Measurements from ENCODE around the gene MCM3AP.

DNA sequence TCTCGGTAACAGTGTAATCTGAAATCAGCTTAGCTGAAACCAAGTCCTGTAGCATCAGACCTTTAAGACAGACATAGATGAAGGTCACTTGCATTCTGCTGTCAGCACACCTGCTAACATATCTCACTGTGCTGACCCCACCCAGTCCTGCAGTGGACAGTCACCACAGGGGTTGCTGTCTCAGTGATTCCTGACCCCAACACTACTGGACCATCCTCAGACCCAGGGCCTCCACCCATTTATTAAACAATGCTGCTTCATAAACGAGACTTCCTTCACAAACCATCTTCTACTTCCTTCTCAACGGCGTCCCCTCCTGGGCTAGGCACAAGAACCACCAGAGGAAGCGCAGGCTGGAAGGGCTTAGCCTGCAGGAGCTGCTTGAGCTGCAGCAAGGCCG, 39.1 kb downstream of the MCM3AP start:
- TF ChIP-seq, protein P1, sequence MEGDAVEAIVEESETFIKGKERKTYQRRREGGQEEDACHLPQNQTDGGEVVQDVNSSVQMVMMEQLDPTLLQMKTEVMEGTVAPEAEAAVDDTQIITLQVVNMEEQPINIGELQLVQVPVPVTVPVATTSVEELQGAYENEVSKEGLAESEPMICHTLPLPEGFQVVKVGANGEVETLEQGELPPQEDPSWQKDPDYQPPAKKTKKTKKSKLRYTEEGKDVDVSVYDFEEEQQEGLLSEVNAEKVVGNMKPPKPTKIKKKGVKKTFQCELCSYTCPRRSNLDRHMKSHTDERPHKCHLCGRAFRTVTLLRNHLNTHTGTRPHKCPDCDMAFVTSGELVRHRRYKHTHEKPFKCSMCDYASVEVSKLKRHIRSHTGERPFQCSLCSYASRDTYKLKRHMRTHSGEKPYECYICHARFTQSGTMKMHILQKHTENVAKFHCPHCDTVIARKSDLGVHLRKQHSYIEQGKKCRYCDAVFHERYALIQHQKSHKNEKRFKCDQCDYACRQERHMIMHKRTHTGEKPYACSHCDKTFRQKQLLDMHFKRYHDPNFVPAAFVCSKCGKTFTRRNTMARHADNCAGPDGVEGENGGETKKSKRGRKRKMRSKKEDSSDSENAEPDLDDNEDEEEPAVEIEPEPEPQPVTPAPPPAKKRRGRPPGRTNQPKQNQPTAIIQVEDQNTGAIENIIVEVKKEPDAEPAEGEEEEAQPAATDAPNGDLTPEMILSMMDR (conservative IDR thresholded peaks at IDR 0.05; ENCODE audit: low read length): no peak
- no peak for TF ChIP-seq EZH2phosphoT487 (IDR thresholded peaks at IDR 0.05; ENCODE audit: borderline replicate concordance, low read depth, low read length)

Data from OCI-LY7 (cell line).